HG03196 (cell line): Measurements from ENCODE around the gene LSM8.
A peak's percentile ranks its signal among the peaks of the same experiment; 100 is the strongest.
"Not testable (repeated sequence)": the region's sequence is repeated elsewhere in the genome, so short reads cannot be mapped to it uniquely, and the experiment has no call there.

Source experiments
- ATAC-seq: cut with Tn5 transposase; IDR thresholded peaks from one replicate; pipeline ENCODE4 v1.9.1; 2021; ENCODE audit not compliant: unreplicated experiment

Gene LSM8

GRCh38 chr7:118183786-118184564 lies at the start of gene LSM8:
TSS of gene LSM8 (plus strand) at chr7:118184164. CDS start at chr7:118184224, 60 bp downstream.
- ATAC-seq = peak; percentile 99

- ATAC-seq = not testable (repeated sequence)
Measured at GRCh38 chr7:118134420-118134819, 49.5 kb upstream of the LSM8 start.

DNA sequence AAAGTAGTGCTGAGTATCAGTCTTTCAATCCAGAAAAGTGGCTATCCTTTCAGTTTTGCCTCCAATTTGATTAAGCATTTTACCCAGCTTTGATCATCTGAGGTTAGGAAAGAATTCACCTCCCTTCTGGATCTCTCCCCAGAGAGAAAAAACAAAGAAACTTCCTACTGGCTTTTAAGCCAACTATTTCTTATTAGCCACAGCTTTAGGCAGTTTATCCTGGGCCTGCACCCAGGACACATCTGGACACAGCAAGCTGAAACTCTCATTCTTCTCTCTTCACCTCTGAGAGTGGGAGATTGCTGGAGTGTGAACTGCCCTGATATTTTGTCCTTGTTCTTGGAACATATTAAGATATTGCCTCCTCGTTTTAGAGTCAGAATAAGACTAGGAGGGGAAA lies 43.5 kb upstream of the LSM8 start:
- ATAC-seq = no peak

DNA sequence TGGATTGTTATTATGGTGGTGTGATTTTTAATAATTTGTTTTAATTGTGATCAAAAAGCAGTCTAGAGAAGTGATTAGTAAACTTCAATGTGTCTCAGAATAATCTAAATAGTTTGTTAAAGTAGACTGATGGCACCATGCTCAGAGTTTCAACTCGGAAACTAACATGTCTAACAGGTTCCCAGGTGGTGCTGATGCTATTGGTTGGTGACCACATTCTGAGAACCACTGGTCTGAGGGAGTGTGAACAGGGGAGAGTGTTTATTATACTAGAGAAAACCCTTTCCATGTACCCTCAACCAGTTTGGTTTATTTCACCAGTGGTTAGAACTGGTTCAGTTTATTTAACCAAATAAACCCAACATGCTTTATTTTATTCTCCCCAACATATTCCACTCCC lies 42.0 kb upstream of the LSM8 start:
- no peak for ATAC-seq

GRCh38 chr7:118148930-118149329 lies 35.0 kb upstream of the LSM8 start:
- ATAC-seq = no peak

DNA sequence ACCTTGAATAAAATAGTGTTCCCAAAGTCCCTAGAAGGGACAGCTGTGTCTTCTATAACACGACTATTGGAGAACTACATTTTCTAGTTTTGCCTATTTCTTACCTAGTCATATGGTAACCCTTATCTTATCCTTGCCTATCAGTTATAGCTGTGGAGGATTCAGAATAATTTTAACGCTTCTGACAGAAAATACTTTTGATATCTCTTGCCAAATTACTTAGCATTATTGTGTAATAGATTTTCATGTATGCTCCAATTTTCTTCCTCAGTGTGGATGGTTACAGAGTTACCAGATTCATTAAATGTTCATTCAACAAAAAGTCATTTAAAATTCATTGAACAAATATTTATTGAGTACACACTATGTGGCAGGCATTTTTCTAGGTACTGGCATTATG lies 34.6 kb upstream of the LSM8 start:
- no peak for ATAC-seq

DNA sequence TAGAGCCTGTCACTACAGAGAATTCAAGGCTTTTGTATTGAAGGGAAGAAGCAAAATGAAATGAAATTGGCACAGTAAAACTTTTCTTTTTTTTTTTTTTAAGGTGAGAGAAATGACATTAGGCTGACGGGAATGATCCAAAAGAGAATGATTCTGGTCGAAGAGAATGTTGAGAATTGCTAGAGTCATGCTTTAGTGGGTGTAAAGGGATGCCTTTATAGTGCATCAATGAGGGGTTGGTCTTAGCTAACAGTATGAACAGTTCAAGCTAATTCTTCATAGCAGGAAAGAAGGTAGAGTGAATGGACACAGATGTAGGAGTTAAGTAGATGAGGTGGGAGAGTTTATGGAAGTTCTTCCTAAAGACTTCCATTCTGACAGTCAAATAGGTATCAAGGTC lies 32.3 kb upstream of the LSM8 start:
- ATAC-seq = no peak

- ATAC-seq = no peak
Measured at GRCh38 chr7:118152149-118152548, 31.8 kb upstream of the LSM8 start.

GRCh38 chr7:118152654-118153053 lies 31.3 kb upstream of the LSM8 start:
- ATAC-seq = no peak

- ATAC-seq = no peak
Measured at GRCh38 chr7:118153551-118154177, 30.3 kb upstream of the LSM8 start.

DNA sequence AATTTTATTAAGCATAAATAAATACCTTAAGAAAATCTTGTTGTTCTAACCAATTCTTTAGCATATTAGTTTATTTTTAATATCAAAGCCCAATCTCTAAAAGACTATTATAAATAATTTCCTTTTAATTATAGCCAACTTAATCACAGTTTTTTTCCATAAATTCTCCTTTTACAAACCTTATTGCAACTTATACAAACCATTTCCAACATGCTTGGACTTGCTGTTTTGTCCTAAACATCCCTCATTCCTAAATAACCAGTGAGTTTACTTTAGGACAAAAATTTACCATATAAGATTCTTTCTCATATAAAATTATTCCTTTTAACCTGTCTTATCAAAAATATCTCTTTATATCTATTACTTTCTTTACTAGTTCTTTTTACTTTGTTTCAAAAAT lies 25.2 kb upstream of the LSM8 start:
- no peak for ATAC-seq

GRCh38 chr7:118169146-118169545 lies 14.8 kb upstream of the LSM8 start:
- no peak for ATAC-seq

GRCh38 chr7:118175740-118176139 lies 8.2 kb upstream of the LSM8 start:
- no peak for ATAC-seq

DNA sequence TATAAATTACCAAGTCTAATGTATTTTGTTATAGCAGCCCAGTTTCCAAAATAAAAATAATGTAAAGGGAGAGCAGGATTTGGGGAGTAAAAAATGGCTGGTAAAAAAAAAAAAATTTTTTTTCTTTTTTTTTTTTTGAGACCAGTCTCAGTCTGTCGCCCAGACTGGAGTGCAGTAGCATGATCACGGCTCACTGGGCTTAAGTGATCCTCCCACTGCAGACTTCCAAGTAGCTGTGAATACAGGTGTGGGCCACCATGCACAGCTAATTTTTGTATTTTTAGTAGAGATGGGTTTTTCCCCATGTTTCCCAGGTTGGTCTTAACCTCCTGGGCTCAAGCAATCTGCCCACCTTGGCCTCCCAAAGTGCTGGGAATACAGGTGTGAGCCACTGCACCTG lies 4.8 kb upstream of the LSM8 start:
- ATAC-seq = no peak

DNA sequence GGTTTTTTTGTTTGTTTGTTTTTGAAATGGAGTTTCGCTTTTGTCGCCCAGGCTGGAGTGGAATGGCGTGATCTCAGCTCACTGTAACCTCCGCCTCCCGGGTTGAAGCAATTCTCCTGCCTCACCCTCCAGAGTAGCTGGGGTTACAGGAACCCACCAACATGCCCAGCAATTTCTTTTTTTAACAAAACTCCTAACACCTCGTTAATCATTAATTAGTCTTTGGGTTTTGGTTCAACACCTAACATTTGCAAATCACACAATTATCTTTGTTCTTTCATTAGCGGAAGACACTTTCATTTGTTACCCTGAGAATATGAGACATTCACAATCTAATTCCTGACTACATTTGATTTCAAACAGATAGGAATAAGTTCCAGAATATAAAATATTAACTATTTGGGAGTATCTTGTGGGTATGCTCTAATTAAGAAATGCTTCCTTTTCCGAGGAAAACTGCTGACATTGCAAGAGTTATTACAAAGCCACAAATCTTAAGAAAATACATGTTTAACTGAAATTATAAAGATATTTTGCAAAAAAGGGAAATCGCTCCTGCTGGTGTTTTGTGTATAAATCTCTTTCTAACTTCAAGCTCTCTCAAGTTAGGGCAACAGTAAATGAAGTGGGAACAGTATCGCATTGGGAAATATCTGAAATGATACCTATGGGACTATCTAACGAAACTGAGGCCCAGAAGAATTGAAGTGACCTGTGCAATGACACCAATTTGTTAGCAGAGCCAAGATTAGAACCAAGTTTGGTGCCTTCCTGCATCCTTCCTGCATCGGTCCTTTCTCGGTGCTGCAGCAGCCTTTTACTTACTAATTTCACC lies 1.2 kb upstream of the LSM8 start:
- ATAC-seq = no peak

DNA sequence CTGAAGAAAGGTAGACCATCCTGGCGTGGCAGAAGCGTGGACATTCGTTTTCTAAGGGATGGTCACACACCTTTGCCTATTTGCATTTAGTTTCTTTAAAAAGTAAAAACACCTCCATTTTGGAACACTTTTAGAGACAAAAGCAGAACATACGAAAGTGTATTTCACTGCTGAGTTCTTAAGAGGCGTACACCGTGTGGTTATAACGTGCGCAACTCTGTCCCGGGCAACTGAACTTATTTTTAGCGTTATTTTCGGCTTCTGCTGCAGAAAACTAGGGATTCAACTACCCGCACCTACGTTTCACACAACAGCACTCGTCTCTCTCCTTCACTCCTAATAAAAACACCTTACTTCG lies 557 bp upstream of the LSM8 start:
- ATAC-seq = peak; percentile 0

DNA sequence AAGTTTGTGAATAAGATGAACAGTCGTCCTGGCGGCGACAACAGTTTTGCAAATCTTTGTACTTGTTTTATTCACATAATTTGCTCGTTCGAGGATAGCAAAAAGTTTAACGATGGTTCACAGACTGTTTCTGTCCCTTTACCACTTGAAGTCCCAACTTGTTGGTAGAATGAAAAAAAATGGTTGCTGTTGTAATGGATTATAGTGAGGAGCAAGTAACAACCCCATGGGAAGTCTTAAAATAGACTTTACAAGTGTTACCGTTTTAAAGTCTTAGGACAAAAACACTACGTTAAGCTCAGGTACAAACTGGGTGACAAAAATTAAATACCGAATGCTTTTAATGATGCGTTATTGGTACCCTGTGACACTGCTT lies 589 bp downstream of the LSM8 start:
- ATAC-seq = no peak

- ATAC-seq = no peak
Measured at GRCh38 chr7:118185163-118185860, 1.3 kb downstream of the LSM8 start.

GRCh38 chr7:118186501-118186900 lies 2.5 kb downstream of the LSM8 start:
- ATAC-seq = no peak

DNA sequence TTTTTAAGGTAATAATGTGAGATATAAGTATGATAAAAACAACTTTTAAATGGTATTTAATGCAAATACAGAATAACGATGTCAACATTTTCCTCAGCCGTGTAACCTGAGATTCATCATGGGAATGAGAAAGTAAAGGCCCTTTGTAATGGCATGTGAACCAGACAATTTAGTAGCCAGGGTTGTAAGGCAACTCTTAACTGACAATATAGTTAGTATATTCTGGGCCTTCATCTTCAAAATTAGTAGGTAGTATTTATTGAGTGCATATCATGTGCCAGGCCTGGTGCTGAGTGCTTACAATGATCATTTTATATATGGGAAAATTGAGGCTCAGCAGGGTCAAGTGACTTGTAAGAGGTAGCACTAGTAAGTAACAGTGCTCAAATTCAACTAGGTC lies 10.6 kb downstream of the LSM8 start:
- ATAC-seq = no peak

DNA sequence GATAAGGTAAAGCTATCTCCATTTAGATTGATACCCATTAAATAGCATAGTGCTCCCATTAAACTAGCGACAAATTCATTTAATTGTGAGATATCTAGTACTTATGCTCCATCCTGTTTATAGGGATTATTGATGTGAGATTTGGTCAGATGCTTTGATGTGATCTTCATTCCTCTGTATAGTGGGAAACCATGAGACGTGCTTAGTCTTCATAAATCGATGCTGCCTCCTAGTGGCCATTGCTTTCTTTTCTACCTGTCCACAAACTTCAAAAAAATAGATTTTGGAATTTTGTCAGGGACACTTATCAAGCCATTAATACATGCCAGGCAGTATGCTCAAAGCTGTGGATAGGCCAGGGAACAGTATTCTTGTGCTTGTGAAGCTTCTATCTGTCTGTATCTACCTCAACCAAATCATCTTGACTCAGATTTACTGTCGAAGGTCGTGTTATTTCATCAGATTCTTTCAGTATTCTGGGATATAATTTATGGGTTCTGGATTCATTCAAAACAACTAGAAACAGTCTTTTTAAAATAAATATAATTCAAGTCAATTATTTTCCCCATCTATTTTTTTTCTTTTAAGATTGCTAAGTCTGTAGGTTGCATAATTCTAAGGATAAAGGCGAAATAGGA lies 12.0 kb downstream of the LSM8 start:
- peak; percentile 74 for ATAC-seq
